OCI-LY1 (cell line): ENCODE measurements around the gene WDPCP.

Experiments used
- H2AFZ ChIP-seq: fragments of 200-600 bp; sonication (generic), shearing (Covaris generic); 2 replicates; pipeline ENCODE4 v1.6.0; 2014; ENCODE audit warnings: antibody characterized with exemption, mild to moderate bottlenecking, low read length
- H3F3A ChIP-seq: fragments of 200-600 bp; sonication (generic), shearing (Covaris generic); 2 replicates; pipeline ENCODE4 v1.6.0; 2014; ENCODE audit warnings: mild to moderate bottlenecking, antibody characterized with exemption, low read length, moderate library complexity; ENCODE audit not compliant: insufficient read depth
- H3K27ac ChIP-seq: fragments of 200-600 bp; sonication (generic); 2 replicates; pipeline ENCODE4 v1.5.1; 2014; ENCODE audit warnings: low read length, mixed run types, mild to moderate bottlenecking, low read depth; ENCODE audit not compliant: poor library complexity, severe bottlenecking
- H3K27me3 ChIP-seq: fragments of 200-600 bp; sonication (generic); 2 replicates; pipeline ENCODE4 v1.6.0; 2014; ENCODE audit warnings: antibody characterized with exemption, mild to moderate bottlenecking, low read length, moderate library complexity; ENCODE audit not compliant: insufficient read depth
- H3K36me3 ChIP-seq: fragments of 200-600 bp; sonication (generic); 2 replicates; pipeline ENCODE4 v1.6.1; 2014; ENCODE audit warnings: mild to moderate bottlenecking, antibody characterized with exemption, low read length, moderate library complexity, mixed read lengths; ENCODE audit not compliant: insufficient read depth
- H3K4me1 ChIP-seq: fragments of 200-600 bp; sonication (generic); 2 replicates; pipeline ENCODE4 v1.5.1; 2014; ENCODE audit warnings: mild to moderate bottlenecking, low read length, moderate library complexity; ENCODE audit not compliant: insufficient read depth, severe bottlenecking
- H3K4me2 ChIP-seq: fragments of 200-600 bp; sonication (generic), shearing (Covaris generic); 2 replicates; pipeline ENCODE4 v1.6.1; 2014; ENCODE audit warnings: low read length
- H3K4me3 ChIP-seq: fragments of 200-600 bp; sonication (generic); 2 replicates; pipeline ENCODE4 v1.5.1; 2014; ENCODE audit warnings: low read length, low read depth, mild to moderate bottlenecking, mixed read lengths; ENCODE audit not compliant: poor library complexity, severe bottlenecking
- H3K79me2 ChIP-seq: fragments of 200-600 bp; shearing (Covaris generic); 2 replicates; pipeline ENCODE4 v1.6.1; 2016; ENCODE audit warnings: mixed run types, low read length, mixed read lengths; ENCODE audit not compliant: insufficient read depth
- H3K9ac ChIP-seq: fragments of 200-600 bp; sonication (generic), shearing (Covaris generic); 2 replicates; pipeline ENCODE4 v1.6.1; 2014; ENCODE audit warnings: mild to moderate bottlenecking, low read length, mixed read lengths
- H3K9me2 ChIP-seq: fragments of 200-600 bp; sonication (generic), shearing (Covaris generic); 2 replicates; pipeline ENCODE4 v1.6.1; 2014; ENCODE audit warnings: low read depth, mild to moderate bottlenecking, low read length, mixed read lengths
- H3K9me3 ChIP-seq: fragments of 200-600 bp; shearing (Covaris generic); 2 replicates; pipeline ENCODE4 v1.6.1; 2014; ENCODE audit warnings: low read length, mixed read lengths
- H4K20me1 ChIP-seq: fragments of 200-600 bp; sonication (generic), shearing (Covaris generic); 2 replicates; pipeline ENCODE4 v1.6.0; 2016; ENCODE audit warnings: mild to moderate bottlenecking, low read length; ENCODE audit not compliant: insufficient read depth
- EZH2 ChIP-seq: fragments of 200-600 bp; sonication (generic), shearing (Covaris generic); IDR thresholded peaks from 2 replicates; pipeline ENCODE4 v1.8.0; 2017; ENCODE audit warnings: borderline replicate concordance, mixed run types, mild to moderate bottlenecking, antibody characterized with exemption, low read length, moderate library complexity, mixed read lengths
- TF ChIP-seq, protein P1 (sequence below): fragments of 200-600 bp; sonication (generic), shearing (Covaris generic); IDR thresholded peaks from 2 replicates; pipeline ENCODE4 v1.5.1; 2017; ENCODE audit warnings: mild to moderate bottlenecking, antibody characterized with exemption, low read length, moderate library complexity, mixed read lengths

The WDPCP gene

DNA sequence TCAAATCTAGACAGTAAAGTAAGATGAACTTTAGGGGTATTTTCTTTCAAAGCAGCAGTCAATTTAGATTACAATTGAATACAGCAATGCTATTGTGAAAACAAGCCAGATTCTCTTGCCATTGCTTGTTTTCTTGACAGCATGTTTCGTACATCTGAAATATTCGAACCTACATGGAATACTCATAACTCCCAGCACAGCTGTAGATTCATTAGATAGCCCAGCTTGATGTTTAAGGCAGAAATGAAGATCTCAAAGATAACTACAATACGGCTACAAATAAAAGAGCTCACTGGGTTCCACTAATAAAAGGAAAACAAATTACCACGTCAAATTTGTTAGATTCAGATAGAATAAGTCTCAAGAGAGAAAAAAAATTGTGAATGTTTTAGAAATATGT lies 208.8 kb downstream of the WDPCP start:
- H3K79me2 ChIP-seq: no peaks in the 10 kb centered on the region
- no peak overlapping the region for H3K27ac ChIP-seq
- no peaks in the 10 kb centered on the region for H3K36me3 ChIP-seq
- no peak for TF ChIP-seq EZH2
- TF ChIP-seq, protein P1, sequence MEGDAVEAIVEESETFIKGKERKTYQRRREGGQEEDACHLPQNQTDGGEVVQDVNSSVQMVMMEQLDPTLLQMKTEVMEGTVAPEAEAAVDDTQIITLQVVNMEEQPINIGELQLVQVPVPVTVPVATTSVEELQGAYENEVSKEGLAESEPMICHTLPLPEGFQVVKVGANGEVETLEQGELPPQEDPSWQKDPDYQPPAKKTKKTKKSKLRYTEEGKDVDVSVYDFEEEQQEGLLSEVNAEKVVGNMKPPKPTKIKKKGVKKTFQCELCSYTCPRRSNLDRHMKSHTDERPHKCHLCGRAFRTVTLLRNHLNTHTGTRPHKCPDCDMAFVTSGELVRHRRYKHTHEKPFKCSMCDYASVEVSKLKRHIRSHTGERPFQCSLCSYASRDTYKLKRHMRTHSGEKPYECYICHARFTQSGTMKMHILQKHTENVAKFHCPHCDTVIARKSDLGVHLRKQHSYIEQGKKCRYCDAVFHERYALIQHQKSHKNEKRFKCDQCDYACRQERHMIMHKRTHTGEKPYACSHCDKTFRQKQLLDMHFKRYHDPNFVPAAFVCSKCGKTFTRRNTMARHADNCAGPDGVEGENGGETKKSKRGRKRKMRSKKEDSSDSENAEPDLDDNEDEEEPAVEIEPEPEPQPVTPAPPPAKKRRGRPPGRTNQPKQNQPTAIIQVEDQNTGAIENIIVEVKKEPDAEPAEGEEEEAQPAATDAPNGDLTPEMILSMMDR: no peak
- no peaks in the 10 kb centered on the region for H3K27me3 ChIP-seq
- no peak overlapping the region for H2AFZ ChIP-seq
- H3F3A ChIP-seq: no peaks in the 10 kb centered on the region
- H4K20me1 ChIP-seq: no peaks in the 10 kb centered on the region
- no peak overlapping the region for H3K4me2 ChIP-seq
- no peaks in the 10 kb centered on the region for H3K9me2 ChIP-seq
- H3K9ac ChIP-seq: no peak overlapping the region
- no peaks in the 10 kb centered on the region for H3K9me3 ChIP-seq
- H3K4me3 ChIP-seq: no peak overlapping the region
- H3K4me1 ChIP-seq: no peaks in the 10 kb centered on the region

DNA sequence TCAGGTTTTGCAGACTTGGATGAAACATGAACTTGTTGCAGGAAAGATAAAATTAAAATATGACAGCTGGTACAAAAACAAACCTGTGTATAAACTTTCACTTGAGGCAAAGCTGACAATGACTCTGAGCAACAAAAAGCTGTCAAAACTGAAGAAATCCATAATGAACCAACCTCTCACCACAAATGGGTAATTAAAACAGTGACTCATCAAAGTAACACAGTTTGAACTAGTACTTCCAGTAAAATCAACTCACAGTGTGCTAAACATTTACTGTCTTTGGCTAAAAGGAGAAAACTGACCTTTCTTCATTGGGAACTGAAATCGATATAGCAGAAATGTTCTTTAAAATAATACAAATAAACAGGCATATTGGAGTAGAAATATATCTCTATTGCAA lies 209.7 kb downstream of the WDPCP start:
- Histone ChIP-seq H3K79me2 (no peaks in the 10 kb centered on the region), H3K4me1 (no peaks in the 10 kb centered on the region), H3K36me3 (no peaks in the 10 kb centered on the region), H3F3A (no peaks in the 10 kb centered on the region), H3K4me2 (no peak overlapping the region), H3K9me3 (no peaks in the 10 kb centered on the region), H3K4me3 (no peak overlapping the region), H3K9me2 (no peaks in the 10 kb centered on the region), H3K27me3 (no peaks in the 10 kb centered on the region), H2AFZ (no peak overlapping the region), H3K9ac (no peak overlapping the region), H3K27ac (no peak overlapping the region), H4K20me1 (no peaks in the 10 kb centered on the region)
- TF ChIP-seq, protein P1: no peak
- TF ChIP-seq EZH2: no peak

DNA sequence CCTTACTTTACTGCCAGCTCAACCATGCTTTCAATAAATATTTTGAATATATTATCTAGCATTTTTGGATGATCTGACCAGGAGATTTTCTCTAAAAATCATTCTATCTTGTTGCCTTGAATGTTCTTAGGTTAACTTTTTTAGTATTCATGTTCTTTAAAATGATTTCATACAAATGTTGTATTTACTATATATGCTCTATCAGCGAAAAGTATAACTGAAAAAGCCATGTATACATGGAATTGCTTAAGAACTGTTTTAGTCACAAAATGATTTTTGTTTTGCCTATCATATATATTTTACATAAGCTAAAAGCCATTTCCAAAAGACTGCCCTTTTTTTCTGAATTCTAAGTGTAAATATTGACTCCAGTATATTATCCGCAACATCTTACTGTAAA lies 213.9 kb downstream of the WDPCP start:
- H3K9me2 ChIP-seq: no peaks in the 10 kb centered on the region
- H3K79me2 ChIP-seq: no peaks in the 10 kb centered on the region
- no peak overlapping the region for H3K4me2 ChIP-seq
- H3F3A ChIP-seq: no peaks in the 10 kb centered on the region
- H2AFZ ChIP-seq: no peak overlapping the region
- H4K20me1 ChIP-seq: no peaks in the 10 kb centered on the region
- TF ChIP-seq, protein P1: no peak
- no peak for TF ChIP-seq EZH2
- H3K4me3 ChIP-seq: no peak overlapping the region
- H3K36me3 ChIP-seq: no peaks in the 10 kb centered on the region
- no peaks in the 10 kb centered on the region for H3K9me3 ChIP-seq
- H3K27me3 ChIP-seq: no peaks in the 10 kb centered on the region
- no peak overlapping the region for H3K27ac ChIP-seq
- no peaks in the 10 kb centered on the region for H3K4me1 ChIP-seq
- H3K9ac ChIP-seq: no peak overlapping the region
